ENCODE data around the gene LST1.

The LST1 gene

DNA sequence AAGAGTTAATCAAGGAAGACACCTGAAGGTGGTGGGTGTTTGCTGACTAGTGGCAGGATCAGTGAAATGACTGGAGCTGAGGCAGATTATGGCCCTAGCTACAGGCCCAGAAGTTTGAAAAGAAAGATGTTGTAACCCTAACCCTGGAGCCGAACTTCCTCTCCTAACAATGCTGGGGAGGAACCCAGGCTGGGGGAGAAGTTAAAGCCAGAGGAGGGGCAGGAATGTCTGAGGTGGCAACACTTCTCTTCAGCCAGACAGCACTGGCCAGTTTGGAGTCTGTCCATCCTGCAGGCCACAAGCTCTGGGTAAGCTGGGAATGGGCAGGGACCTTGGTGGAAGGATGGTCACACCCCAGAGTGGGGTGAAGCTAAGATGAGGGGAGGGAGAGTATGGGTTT lies at the start of gene LST1:
TSS of gene LST1 (plus strand) at position 270 of the 400 bp plus-strand sequence. CDS start 1,023 bp downstream, outside the sequence.
- no peak for DNase-seq (ENCODE audit: extremely low spot score)
- ChIA-PET CTCF (interaction anchor here (1.0 to 54.8 kb wide), 5 partner anchors 6 to 93 kb away, joined by 3 to 2725 read pairs (median 10); partner anchors contain the start of genes ATP6V1G2, DDX39B, LST1 and LTA), POLR2A (interaction anchor here (0.6 to 3.0 kb wide), 5 partner anchors 10 to 58 kb away, joined by 3 to 41 read pairs (median 3); partner anchors contain the start of genes DDX39B, NFKBIL1 and TNF)
- TF ChIP-seq, protein P1, sequence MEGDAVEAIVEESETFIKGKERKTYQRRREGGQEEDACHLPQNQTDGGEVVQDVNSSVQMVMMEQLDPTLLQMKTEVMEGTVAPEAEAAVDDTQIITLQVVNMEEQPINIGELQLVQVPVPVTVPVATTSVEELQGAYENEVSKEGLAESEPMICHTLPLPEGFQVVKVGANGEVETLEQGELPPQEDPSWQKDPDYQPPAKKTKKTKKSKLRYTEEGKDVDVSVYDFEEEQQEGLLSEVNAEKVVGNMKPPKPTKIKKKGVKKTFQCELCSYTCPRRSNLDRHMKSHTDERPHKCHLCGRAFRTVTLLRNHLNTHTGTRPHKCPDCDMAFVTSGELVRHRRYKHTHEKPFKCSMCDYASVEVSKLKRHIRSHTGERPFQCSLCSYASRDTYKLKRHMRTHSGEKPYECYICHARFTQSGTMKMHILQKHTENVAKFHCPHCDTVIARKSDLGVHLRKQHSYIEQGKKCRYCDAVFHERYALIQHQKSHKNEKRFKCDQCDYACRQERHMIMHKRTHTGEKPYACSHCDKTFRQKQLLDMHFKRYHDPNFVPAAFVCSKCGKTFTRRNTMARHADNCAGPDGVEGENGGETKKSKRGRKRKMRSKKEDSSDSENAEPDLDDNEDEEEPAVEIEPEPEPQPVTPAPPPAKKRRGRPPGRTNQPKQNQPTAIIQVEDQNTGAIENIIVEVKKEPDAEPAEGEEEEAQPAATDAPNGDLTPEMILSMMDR (IDR thresholded peaks at IDR 0.05; ENCODE audit: control extremely low read depth, extremely low read depth, low read depth, missing control alignments) = no peak

DNA sequence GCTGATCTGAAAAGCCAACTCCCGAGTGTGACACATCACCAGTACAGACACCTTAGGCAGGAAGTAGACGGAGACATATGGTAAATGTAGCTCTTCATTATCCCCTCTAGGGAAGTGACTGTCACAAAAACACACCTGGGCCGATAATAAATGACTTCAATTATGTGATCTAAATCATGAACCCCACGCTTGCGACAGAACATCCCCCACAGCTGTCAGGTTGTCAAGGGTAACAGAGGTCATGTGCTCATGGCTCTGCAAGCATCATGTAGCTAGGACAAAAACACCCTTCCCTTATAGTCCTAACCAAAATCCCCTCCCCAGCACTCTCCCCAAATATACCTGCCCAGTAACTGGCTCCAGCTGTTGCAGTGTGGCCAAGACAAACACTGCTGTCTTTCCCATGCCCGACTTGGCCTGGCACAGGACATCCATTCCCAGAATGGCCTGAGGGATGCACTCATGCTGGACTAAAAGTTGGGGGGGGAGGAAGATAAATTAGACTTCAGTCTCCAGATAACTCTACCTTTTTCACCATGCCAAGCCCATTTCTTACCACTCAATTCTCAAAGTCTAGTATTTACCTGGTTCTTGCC lies 47.2 kb upstream of the LST1 start:
- CTCF ChIA-PET = interaction anchor here (0.5 to 54.8 kb wide), 4 partner anchors 11 to 53 kb away, joined by 3 to 2725 read pairs (median 3); partner anchors contain the start of genes LST1, LTB, NCR3 and TNF
- POLR2A ChIA-PET = interaction anchor here (0.5 to 1.6 kb wide), 3 partner anchors 9 to 297 kb away, joined by 3 to 4 read pairs (median 4); no protein-coding TSS in a partner anchor
- TF ChIP-seq, protein P1 (IDR thresholded peaks at IDR 0.05; ENCODE audit: control extremely low read depth, extremely low read depth, low read depth, missing control alignments) = no peak
- no peak for DNase-seq (ENCODE audit: extremely low spot score)

- ChIA-PET CTCF (interaction anchor here (1.6 to 54.8 kb wide), 6 partner anchors 9 to 51 kb away, joined by 4 to 2725 read pairs (median 8); partner anchors contain the start of genes LST1, LTB, MCCD1 and NCR3), POLR2A (interaction anchor here (1.5 to 2.2 kb wide), 7 partner anchors 9 to 78 kb away, joined by 5 to 14 read pairs (median 7); partner anchors contain the start of genes MCCD1 and TNF)
- TF ChIP-seq, protein P1 (IDR thresholded peaks at IDR 0.05; ENCODE audit: control extremely low read depth, extremely low read depth, low read depth, missing control alignments) = no peak
- no peak for DNase-seq (ENCODE audit: extremely low spot score)
Observed at GRCh38 chr6:31540640-31541039, 45.4 kb upstream of the LST1 start.

DNA sequence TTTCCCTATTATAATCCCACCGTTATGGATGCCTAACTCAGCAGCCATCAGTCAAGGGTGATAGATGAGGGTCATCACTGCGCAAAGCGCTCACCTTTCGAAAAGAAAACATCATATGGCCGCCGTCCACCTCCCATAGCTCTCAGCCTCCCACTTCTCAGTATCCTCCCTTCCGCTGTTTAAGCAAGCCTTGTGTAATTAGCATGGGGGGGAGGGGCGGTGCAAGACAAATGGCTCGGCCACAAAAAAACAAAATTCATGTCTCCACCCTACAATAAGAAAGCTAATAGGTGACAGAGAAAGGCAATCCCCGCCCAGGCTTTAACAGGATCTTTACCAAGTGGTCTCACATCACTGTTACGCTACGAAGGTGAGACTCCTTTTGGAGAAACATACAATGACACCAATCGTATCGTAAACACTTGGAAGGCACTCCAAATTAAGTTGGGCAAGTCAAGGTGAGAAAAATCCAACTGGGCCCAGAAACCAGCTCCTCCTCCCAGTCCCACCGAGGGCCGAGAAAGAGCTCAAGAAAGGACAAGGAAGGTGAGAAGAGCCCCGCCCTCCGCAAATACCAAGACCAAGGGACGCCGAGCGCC lies 44.9 kb upstream of the LST1 start:
- DNase-seq (ENCODE audit: extremely low spot score) = peak; percentile 41
- TF ChIP-seq, protein P1 (IDR thresholded peaks at IDR 0.05; ENCODE audit: control extremely low read depth, extremely low read depth, low read depth, missing control alignments) = no peak
- CTCF ChIA-PET = interaction anchor here (0.8 to 54.8 kb wide), 11 partner anchors 9 to 289 kb away, joined by 3 to 2725 read pairs (median 4); partner anchors contain the start of genes LST1, LTB, MCCD1 and NCR3
- POLR2A ChIA-PET = interaction anchor here (0.6 to 2.2 kb wide), 18 partner anchors 10 to 589 kb away, joined by 3 to 14 read pairs (median 4); partner anchors contain the start of genes LST1, LTA, MCCD1 and MICB

- POLR2A ChIA-PET = interaction anchor here (0.6 to 2.2 kb wide), 20 partner anchors 9 to 588 kb away, joined by 3 to 14 read pairs (median 4); partner anchors contain the start of genes LST1, LTA, MCCD1 and MICB
- CTCF ChIA-PET = interaction anchor here (0.8 to 54.8 kb wide), 11 partner anchors 9 to 289 kb away, joined by 3 to 2725 read pairs (median 4); partner anchors contain the start of genes LST1, LTB, MCCD1 and NCR3
- DNase-seq (ENCODE audit: extremely low spot score) = peak; percentile 92
- TF ChIP-seq, protein P1 (IDR thresholded peaks at IDR 0.05; ENCODE audit: control extremely low read depth, extremely low read depth, low read depth, missing control alignments) = no peak
Observed at GRCh38 chr6:31541658-31542521, 44.2 kb upstream of the LST1 start, which contains the start of gene DDX39B. TSS of gene DDX39B (minus strand) at chr6:31542003. CDS start at chr6:31540532, 1,471 bp downstream.

Data from GM10248 (cell line).